ENCODE measurements around the gene HEXB. TPM values are rescaled to one million over a fixed set of nuclear protein-coding genes. Genes with fewer than 3 reads are reported as not detected.

The HEXB gene
- total RNA-seq, 4 donors from 2014 or later = 143 to 235 (median 168) TPM

GRCh38 chr5:74660873-74661272 lies 24.2 kb upstream of the HEXB start:
- intact Hi-C loops (cut with DNase I; ENCODE audit: low total_unique reads) (no loop called here), in situ Hi-C loops (cut with MboI; ENCODE audit: low pct_ligation_motif_present in 1 of 4, low pct_unique_long_range_greater_than_20kb in 1 of 4, low sequenced_read_pairs in 3 of 4) (loop anchor here in 3 of 4 donors (25.0 kb wide), 2 partner anchors 251 to 1074 kb away; no protein-coding TSS in a partner anchor)
- Histone ChIP-seq H3K4me1 (no peaks in the 10 kb centered on the region), H3K36me3 (no peaks in the 10 kb centered on the region), H3K27me3 (no peaks in the 10 kb centered on the region), H3K9me3 (no peaks in the 10 kb centered on the region), H3K4me3 (no peak overlapping the region), H3K27ac (no peak overlapping the region)
- WGBS, 2 donors (ENCODE audit: low coverage in 1 of 2) = 70 to 100% methylated on average over 2 to 5 of the region's 5 CpGs
- no peak for TF ChIP-seq POLR2A (IDR thresholded peaks at IDR 0.05)
- TF ChIP-seq, protein P1, sequence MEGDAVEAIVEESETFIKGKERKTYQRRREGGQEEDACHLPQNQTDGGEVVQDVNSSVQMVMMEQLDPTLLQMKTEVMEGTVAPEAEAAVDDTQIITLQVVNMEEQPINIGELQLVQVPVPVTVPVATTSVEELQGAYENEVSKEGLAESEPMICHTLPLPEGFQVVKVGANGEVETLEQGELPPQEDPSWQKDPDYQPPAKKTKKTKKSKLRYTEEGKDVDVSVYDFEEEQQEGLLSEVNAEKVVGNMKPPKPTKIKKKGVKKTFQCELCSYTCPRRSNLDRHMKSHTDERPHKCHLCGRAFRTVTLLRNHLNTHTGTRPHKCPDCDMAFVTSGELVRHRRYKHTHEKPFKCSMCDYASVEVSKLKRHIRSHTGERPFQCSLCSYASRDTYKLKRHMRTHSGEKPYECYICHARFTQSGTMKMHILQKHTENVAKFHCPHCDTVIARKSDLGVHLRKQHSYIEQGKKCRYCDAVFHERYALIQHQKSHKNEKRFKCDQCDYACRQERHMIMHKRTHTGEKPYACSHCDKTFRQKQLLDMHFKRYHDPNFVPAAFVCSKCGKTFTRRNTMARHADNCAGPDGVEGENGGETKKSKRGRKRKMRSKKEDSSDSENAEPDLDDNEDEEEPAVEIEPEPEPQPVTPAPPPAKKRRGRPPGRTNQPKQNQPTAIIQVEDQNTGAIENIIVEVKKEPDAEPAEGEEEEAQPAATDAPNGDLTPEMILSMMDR (IDR thresholded peaks at IDR 0.05) = no peak
- no peak for TF ChIP-seq EP300 (IDR thresholded peaks at IDR 0.05; ENCODE audit: low read depth)
- no peak for TF ChIP-seq POLR2AphosphoS5 (IDR thresholded peaks at IDR 0.05)
- DNase-seq = no peak

- intact Hi-C loops (cut with DNase I; ENCODE audit: low total_unique reads) = no loop called here
Measured at GRCh38 chr5:74664551-74664950, 20.5 kb upstream of the HEXB start.

DNA sequence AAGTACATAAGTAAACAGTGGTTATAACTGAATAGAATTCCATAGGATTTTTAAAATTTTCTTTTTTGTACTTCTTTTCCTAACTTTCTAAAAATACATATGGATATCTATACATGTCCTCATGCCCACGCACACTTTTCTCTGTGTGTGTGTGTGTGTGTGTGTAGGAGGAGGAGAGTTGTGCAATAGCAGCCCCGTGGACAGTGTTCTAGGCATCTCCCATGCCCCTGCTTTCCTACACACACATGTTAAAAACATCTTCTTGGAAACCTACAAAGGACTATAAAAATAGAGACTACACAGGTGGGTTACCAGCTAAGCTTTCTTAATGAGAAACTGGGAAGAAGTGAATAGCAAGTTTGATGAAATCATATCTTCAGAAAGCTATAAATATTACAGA lies 19.8 kb upstream of the HEXB start:
- Histone ChIP-seq H3K36me3 (no peaks in the 10 kb centered on the region), H3K4me3 (no peak overlapping the region), H3K27me3 (no peaks in the 10 kb centered on the region), H3K9me3 (no peaks in the 10 kb centered on the region), H3K27ac (no peak overlapping the region), H3K4me1 (no peaks in the 10 kb centered on the region)
- intact Hi-C loops (cut with DNase I; ENCODE audit: low total_unique reads) (no loop called here), in situ Hi-C loops (cut with MboI; ENCODE audit: low pct_ligation_motif_present in 1 of 4, low pct_unique_long_range_greater_than_20kb in 1 of 4, low sequenced_read_pairs in 3 of 4) (loop anchor here in 3 of 4 donors (25.0 kb wide), 2 partner anchors 247 to 1078 kb away; no protein-coding TSS in a partner anchor)
- WGBS, 2 donors (ENCODE audit: low coverage in 1 of 2) = 38 to 42% methylated on average over 2 of the region's 2 CpGs
- TF ChIP-seq POLR2AphosphoS5 (IDR thresholded peaks at IDR 0.05) (no peak), POLR2A (IDR thresholded peaks at IDR 0.05) (no peak), EP300 (IDR thresholded peaks at IDR 0.05; ENCODE audit: low read depth) (no peak)
- TF ChIP-seq, protein P1 (IDR thresholded peaks at IDR 0.05) = no peak
- DNase-seq = no peak

More at GRCh38 chr5:74664551-74664950, 20.5 kb upstream of the HEXB start:
- H3K4me3 ChIP-seq = no peak overlapping the region
- H3K27ac ChIP-seq = no peak overlapping the region
- 71 to 75% methylated on average over 5 of the region's 5 CpGs for WGBS, 2 donors (ENCODE audit: low coverage in 1 of 2)
- no peak for DNase-seq
- in situ Hi-C loops (cut with MboI; ENCODE audit: low pct_ligation_motif_present in 1 of 4, low pct_unique_long_range_greater_than_20kb in 1 of 4, low sequenced_read_pairs in 3 of 4) = loop anchor here in 3 of 4 donors (25.0 kb wide), 2 partner anchors 248 to 1077 kb away; no protein-coding TSS in a partner anchor
- no peaks in the 10 kb centered on the region for H3K4me1 ChIP-seq
- H3K9me3 ChIP-seq = no peaks in the 10 kb centered on the region
- H3K36me3 ChIP-seq = no peaks in the 10 kb centered on the region
- TF ChIP-seq POLR2AphosphoS5 (IDR thresholded peaks at IDR 0.05) = no peak
- TF ChIP-seq, protein P1 (IDR thresholded peaks at IDR 0.05) = no peak
- no peak for TF ChIP-seq EP300 (IDR thresholded peaks at IDR 0.05; ENCODE audit: low read depth)
- TF ChIP-seq POLR2A (IDR thresholded peaks at IDR 0.05) = no peak
- no peaks in the 10 kb centered on the region for H3K27me3 ChIP-seq

DNA sequence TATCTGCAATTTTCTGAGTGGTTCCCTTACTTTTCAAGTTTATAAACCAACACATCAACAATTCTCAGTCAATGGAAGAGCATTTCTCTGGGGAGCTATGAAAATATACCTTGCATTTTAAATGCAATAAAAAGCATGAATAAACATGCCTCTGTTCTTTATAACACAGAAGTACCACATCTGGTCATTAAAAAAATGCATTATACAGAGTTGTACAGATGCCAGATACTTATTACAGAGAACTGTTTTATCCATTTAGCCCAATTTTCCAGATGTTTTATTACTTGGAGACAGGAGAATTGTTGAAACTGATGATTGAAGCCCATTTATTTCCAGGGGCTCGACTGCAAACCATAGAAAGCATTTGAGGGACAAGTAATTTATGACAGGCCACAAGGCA lies 19.2 kb upstream of the HEXB start:
- H3K4me1 ChIP-seq = no peaks in the 10 kb centered on the region
- no peak for DNase-seq
- H3K36me3 ChIP-seq = no peaks in the 10 kb centered on the region
- no peaks in the 10 kb centered on the region for H3K27me3 ChIP-seq
- 50 to 63% methylated on average over 1 of the region's 1 CpG for WGBS, 2 donors (ENCODE audit: low coverage in 1 of 2)
- in situ Hi-C loops (cut with MboI; ENCODE audit: low pct_ligation_motif_present in 1 of 4, low pct_unique_long_range_greater_than_20kb in 1 of 4, low sequenced_read_pairs in 3 of 4) (loop anchor here in 3 of 4 donors (25.0 kb wide), 2 partner anchors 246 to 1079 kb away; no protein-coding TSS in a partner anchor), intact Hi-C loops (cut with DNase I; ENCODE audit: low total_unique reads) (no loop called here)
- H3K27ac ChIP-seq = no peak overlapping the region
- no peak overlapping the region for H3K4me3 ChIP-seq
- TF ChIP-seq EP300 (IDR thresholded peaks at IDR 0.05; ENCODE audit: low read depth) (no peak), POLR2AphosphoS5 (IDR thresholded peaks at IDR 0.05) (no peak)
- TF ChIP-seq, protein P1 (IDR thresholded peaks at IDR 0.05) = no peak
- no peaks in the 10 kb centered on the region for H3K9me3 ChIP-seq

All from transverse colon (tissue), 4 donors.